ENCODE data around the gene TSPAN13. TPM values are rescaled to one million over a fixed set of nuclear protein-coding genes. Genes with fewer than 3 reads are reported as not detected.

TSPAN13 gene
- total RNA-seq, 1 donor from 2014 or later = 36.7 TPM

DNA sequence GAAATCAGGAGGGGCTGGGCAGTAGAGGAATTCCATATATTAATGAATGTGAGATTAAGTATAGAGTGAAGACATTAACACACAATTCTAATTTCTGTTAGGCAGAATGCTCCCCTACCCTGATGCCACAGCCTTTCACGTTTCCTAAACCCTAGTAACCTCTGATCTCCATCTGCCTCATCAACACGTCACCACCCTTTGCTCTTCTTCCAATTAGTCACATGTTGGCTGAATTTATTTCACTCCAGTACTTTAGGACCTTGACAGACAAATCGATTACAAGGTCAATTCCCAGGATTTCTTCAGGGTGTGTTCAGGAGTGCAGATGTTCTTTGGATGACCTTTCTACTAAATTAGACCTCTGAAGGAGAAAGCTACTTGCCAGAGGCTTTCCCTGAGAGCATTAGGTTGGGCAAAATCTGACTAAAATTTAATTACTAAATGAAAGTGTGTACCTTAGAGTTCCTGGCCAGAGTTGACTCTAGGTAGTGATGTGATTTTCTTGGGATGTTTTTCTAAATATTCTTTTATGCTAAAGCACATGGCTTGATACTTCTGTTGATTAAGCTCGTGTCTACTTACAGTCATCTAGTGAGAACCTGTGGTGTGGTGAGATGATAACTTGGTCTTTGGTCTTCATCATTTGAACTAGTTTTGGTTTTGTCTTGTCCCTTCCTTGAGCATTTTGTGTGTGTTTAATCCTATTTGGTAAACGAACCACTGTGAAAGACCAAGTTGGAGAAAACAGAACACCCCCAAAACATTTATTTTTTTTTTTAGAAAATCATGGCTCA, 38.5 kb downstream of the TSPAN13 start:
- no peak overlapping the region for H3K4me3 Mint-ChIP-seq
- TF ChIP-seq, protein P1, sequence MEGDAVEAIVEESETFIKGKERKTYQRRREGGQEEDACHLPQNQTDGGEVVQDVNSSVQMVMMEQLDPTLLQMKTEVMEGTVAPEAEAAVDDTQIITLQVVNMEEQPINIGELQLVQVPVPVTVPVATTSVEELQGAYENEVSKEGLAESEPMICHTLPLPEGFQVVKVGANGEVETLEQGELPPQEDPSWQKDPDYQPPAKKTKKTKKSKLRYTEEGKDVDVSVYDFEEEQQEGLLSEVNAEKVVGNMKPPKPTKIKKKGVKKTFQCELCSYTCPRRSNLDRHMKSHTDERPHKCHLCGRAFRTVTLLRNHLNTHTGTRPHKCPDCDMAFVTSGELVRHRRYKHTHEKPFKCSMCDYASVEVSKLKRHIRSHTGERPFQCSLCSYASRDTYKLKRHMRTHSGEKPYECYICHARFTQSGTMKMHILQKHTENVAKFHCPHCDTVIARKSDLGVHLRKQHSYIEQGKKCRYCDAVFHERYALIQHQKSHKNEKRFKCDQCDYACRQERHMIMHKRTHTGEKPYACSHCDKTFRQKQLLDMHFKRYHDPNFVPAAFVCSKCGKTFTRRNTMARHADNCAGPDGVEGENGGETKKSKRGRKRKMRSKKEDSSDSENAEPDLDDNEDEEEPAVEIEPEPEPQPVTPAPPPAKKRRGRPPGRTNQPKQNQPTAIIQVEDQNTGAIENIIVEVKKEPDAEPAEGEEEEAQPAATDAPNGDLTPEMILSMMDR (conservative IDR thresholded peaks at IDR 0.05) = no peak
- peaks cover 9% of the 10 kb centered on the region for H3K36me3 Mint-ChIP-seq (ENCODE audit: low read depth)
- peaks cover 2% of the 10 kb centered on the region for H3K4me1 Mint-ChIP-seq
- no peak for DNase-seq (ENCODE audit: low read depth, low spot score)
- no peaks in the 10 kb centered on the region for H3K27me3 Mint-ChIP-seq (ENCODE audit: low read depth)
- H3K9me3 Mint-ChIP-seq = peaks cover 4% of the 10 kb centered on the region
- no peak overlapping the region for H3K27ac Mint-ChIP-seq (ENCODE audit: unreplicated experiment)

- Mint-ChIP-seq H3K36me3 (ENCODE audit: low read depth) (no peaks in the 10 kb centered on the region), H3K4me1 (no peaks in the 10 kb centered on the region), H3K4me3 (no peak overlapping the region), H3K27ac (ENCODE audit: unreplicated experiment) (no peak overlapping the region), H3K27me3 (ENCODE audit: low read depth) (no peaks in the 10 kb centered on the region), H3K9me3 (no peaks in the 10 kb centered on the region)
- no peak for DNase-seq (ENCODE audit: low read depth, low spot score)
- TF ChIP-seq, protein P1 (conservative IDR thresholded peaks at IDR 0.05) = no peak
Observed at GRCh38 chr7:16794986-16795385, 41.4 kb downstream of the TSPAN13 start.

GRCh38 chr7:16795624-16796023, 42.1 kb downstream of the TSPAN13 start:
- TF ChIP-seq, protein P1 (conservative IDR thresholded peaks at IDR 0.05) = no peak
- Mint-ChIP-seq H3K27me3 (ENCODE audit: low read depth) (no peaks in the 10 kb centered on the region), H3K4me1 (no peaks in the 10 kb centered on the region), H3K36me3 (ENCODE audit: low read depth) (no peaks in the 10 kb centered on the region), H3K9me3 (no peaks in the 10 kb centered on the region), H3K4me3 (no peak overlapping the region), H3K27ac (ENCODE audit: unreplicated experiment) (no peak overlapping the region)
- no peak for DNase-seq (ENCODE audit: low read depth, low spot score)

GRCh38 chr7:16801111-16801542, 47.6 kb downstream of the TSPAN13 start:
- H3K36me3 Mint-ChIP-seq (ENCODE audit: low read depth) = no peaks in the 10 kb centered on the region
- no peaks in the 10 kb centered on the region for H3K9me3 Mint-ChIP-seq
- no peaks in the 10 kb centered on the region for H3K27me3 Mint-ChIP-seq (ENCODE audit: low read depth)
- TF ChIP-seq, protein P1 (conservative IDR thresholded peaks at IDR 0.05) = peak; percentile 72
- H3K4me1 Mint-ChIP-seq = no peaks in the 10 kb centered on the region
- H3K4me3 Mint-ChIP-seq = no peak overlapping the region
- DNase-seq (ENCODE audit: low read depth, low spot score) = no peak
- H3K27ac Mint-ChIP-seq (ENCODE audit: unreplicated experiment) = no peak overlapping the region

GRCh38 chr7:16801579-16801978, 48.0 kb downstream of the TSPAN13 start:
- Mint-ChIP-seq H3K4me3 (no peak overlapping the region), H3K27ac (ENCODE audit: unreplicated experiment) (no peak overlapping the region), H3K27me3 (ENCODE audit: low read depth) (no peaks in the 10 kb centered on the region), H3K9me3 (no peaks in the 10 kb centered on the region), H3K4me1 (no peaks in the 10 kb centered on the region), H3K36me3 (ENCODE audit: low read depth) (no peaks in the 10 kb centered on the region)
- TF ChIP-seq, protein P1 (conservative IDR thresholded peaks at IDR 0.05) = no peak
- DNase-seq (ENCODE audit: low read depth, low spot score) = no peak
